RWPE1 (cell line): Measurements from ENCODE around the gene SEC14L1.
"Not testable (repeated sequence)": the region's sequence is repeated elsewhere in the genome, so short reads cannot be mapped to it uniquely, and the experiment has no call there.

Source experiments
- CTCF ChIA-PET: fragments of 350-600 bp; sonication (Branson Sonifier 250); formaldehyde crosslinking; extraction: SDS; loops from one replicate; lab custom pipeline; 2021; lab: Yijun Ruan, JAX
- POLR2A ChIA-PET: fragments of 400-600 bp; formaldehyde crosslinking; extraction: SDS; loops from one replicate; lab custom pipeline; 2020; ENCODE audit warnings: antibody characterized with exemption; ENCODE audit not compliant: low non-redundant PET; lab: Yijun Ruan, JAX
- DNase-seq: peaks from one replicate; pipeline ENCODE4 v3.0.0; 2012; ENCODE audit warnings: low spot score
- H3K27ac ChIP-seq: fragments of 450-650 bp; 2 replicates; pipeline ENCODE4 v1.5.1; 2017
- TF ChIP-seq, protein P1 (sequence below): fragments of 450-650 bp; conservative IDR thresholded peaks from 2 replicates; pipeline ENCODE4 v1.5.1; 2017; ENCODE audit warnings: low read depth, mild to moderate bottlenecking

The SEC14L1 gene

DNA sequence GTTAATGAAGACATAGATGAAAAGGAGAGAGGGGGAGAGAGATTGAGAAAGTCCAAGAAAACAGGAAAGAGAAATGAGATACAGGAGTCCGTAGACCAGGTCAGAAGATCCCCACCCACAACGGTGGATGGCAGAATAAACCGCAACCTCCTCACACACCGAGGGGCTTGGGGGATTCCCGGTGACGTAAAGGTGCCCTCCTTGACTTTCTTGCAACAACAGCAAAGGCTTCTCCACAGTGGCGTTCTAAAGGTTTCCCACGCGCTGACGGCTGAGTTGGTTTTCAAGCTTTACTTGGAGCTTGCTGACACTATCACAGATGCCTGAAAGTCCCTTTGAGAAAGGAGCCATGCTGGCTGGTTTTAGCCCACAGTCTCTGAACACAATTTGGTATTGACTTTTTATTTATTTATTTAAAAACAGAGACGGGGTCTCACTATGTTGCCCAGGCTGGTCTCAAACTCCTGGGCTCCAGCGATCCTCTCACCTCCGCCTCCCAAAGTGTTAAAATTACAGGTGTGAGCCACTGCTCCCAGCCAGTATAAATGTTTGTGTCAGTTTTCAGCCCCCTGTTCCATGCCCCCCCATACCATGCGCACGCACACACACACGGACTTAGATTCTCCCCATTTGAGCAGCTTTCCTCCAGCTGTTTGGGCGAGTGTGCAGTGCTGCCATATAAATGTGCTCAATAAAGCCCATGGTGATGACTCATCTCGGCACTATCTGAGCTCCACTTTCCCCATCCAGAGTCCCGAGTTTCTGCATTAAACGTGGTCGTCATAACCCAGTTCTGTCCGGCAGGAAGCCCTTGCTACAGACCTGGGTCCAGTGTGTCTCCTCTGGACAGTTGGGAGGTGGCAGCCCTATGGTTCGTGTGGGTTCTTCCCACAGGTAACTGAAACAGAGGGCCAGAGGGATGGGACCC is 33.0 kb upstream of the SEC14L1 start:
- TF ChIP-seq, protein P1, sequence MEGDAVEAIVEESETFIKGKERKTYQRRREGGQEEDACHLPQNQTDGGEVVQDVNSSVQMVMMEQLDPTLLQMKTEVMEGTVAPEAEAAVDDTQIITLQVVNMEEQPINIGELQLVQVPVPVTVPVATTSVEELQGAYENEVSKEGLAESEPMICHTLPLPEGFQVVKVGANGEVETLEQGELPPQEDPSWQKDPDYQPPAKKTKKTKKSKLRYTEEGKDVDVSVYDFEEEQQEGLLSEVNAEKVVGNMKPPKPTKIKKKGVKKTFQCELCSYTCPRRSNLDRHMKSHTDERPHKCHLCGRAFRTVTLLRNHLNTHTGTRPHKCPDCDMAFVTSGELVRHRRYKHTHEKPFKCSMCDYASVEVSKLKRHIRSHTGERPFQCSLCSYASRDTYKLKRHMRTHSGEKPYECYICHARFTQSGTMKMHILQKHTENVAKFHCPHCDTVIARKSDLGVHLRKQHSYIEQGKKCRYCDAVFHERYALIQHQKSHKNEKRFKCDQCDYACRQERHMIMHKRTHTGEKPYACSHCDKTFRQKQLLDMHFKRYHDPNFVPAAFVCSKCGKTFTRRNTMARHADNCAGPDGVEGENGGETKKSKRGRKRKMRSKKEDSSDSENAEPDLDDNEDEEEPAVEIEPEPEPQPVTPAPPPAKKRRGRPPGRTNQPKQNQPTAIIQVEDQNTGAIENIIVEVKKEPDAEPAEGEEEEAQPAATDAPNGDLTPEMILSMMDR, result no peak
- ChIA-PET CTCF (no interaction called here), POLR2A (no interaction called here)
- no peak overlapping the region for H3K27ac ChIP-seq
- DNase-seq, result no peak

GRCh38 chr17:77109159-77109759 is 31.5 kb upstream of the SEC14L1 start:
- no peak overlapping the region for H3K27ac ChIP-seq
- TF ChIP-seq, protein P1, result no peak
- ChIA-PET POLR2A (no interaction called here), CTCF (interaction anchor here (1.0 kb wide), 1 partner anchor 13 kb away, joined by 3 read pairs; no protein-coding TSS in a partner anchor)
- no peak for DNase-seq

DNA sequence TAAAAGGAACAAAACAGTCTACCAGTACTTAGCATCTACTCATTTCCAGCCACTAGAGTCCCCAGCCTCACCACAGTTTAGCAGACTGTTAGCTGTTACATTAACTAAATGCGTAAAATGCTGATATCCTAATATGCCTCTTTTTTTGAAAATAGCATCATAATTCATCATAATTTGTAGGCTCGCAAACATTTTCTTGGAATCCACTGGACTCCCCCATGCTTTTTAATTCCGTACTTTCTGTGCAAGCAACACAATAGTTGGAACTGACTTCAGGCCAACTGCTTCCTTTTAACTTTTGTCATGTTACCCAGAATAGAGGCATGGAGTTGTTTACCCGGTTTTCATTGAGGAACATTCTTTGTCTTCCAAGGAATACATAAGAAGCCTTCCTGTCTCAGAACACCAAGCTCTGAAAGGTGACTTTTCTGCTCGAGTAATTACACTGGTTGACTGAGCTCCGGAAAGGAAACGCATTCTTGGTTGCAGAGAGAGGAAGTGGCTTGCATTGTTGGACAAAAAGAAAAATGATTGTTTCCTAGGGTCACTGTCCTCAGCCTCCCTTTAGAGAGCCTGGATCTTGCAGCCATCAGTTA is 30.9 kb upstream of the SEC14L1 start:
- TF ChIP-seq, protein P1, result no peak
- DNase-seq, result no peak
- H3K27ac ChIP-seq, result no peak overlapping the region
- ChIA-PET CTCF (interaction anchor here (0.6 to 1.0 kb wide), 4 partner anchors 11 to 105 kb away, joined by 3 to 7 read pairs (median 3); no protein-coding TSS in a partner anchor), POLR2A (no interaction called here)

GRCh38 chr17:77111165-77111933 is 29.4 kb upstream of the SEC14L1 start:
- DNase-seq, CTCF ChIA-PET, POLR2A ChIA-PET, H3K27ac ChIP-seq: not testable (repeated sequence)

DNA sequence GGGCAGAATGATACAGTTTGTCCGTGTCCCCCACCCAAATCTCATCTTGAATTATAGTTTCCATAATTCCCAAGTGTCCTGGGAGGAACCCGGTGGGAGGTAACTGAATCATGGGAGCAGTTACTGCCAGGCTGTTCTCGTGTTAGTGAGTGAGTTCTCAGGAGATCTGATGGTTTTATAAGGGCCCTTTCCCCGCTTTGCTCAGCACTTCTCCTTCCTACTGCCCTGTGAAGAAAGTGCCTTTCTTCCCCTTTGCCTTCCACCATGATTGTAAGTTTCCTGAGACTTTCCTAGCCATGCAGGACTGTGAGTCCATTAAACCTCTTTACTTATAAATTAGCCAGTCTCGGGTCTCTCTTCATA is 28.9 kb upstream of the SEC14L1 start:
- H3K27ac ChIP-seq, result no peak overlapping the region
- no peak for DNase-seq
- ChIA-PET CTCF (no interaction called here), POLR2A (no interaction called here)
- TF ChIP-seq, protein P1, result no peak

DNA sequence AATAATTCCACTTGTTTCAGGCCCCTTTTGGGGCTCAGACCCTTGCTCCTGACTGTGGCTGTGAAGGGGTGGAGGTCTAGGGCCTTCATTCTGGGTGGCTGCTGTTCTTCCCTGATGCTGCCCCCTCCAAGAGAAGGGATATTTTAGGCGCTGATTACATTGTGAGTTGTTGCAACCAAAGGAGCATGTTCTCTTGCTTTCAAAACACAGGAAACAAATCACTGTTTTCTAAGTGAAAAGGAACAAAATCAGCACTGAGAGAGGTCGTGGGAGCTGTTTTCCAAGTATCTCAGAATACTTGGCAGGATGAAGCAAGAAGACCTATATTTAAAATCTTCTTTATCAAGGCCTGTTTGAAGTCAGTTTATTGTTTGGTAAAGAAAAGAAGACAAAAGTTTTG is 25.3 kb upstream of the SEC14L1 start:
- no peak for DNase-seq
- ChIA-PET POLR2A (no interaction called here), CTCF (no interaction called here)
- TF ChIP-seq, protein P1, result no peak
- no peak overlapping the region for H3K27ac ChIP-seq
